ENCODE measurements around the gene AKAP13. TPM values are rescaled to one million over a fixed set of nuclear protein-coding genes. Genes with fewer than 3 reads are reported as not detected.

AKAP13 gene
- total RNA-seq, 2 donors from 2014 or later = 87.3 to 106 TPM

- H3K9ac ChIP-seq (ENCODE audit: low read depth in 2 of 2, low read length in 2 of 2) = peak overlapping the region; percentile 4 to 93
- H3K4me1 ChIP-seq = peaks cover 13% of the 10 kb centered on the region
These were observed 198.7 kb downstream of the AKAP13 start for GRCh38 chr15:85578941-85579701.

DNA sequence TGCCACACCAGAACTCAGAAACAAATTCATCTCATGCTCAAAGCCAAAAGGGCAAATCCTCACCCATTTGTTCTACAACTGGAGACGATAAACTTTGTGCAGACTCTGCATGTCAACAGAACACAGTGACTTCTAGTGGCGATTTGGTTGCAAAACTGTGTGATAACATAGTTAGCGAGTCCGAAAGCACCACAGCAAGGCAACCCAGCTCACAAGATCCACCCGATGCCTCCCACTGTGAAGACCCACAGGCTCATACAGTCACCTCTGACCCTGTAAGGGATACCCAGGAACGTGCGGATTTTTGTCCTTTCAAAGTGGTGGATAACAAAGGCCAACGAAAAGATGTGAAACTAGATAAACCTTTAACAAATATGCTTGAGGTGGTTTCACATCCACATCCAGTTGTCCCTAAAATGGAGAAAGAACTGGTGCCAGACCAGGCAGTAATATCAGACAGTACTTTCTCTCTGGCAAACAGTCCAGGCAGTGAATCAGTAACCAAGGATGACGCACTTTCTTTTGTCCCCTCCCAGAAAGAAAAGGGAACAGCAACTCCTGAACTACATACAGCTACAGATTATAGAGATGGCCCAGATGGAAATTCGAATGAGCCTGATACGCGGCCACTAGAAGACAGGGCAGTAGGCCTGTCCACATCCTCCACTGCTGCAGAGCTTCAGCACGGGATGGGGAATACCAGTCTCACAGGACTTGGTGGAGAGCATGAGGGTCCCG, 199.7 kb downstream of the AKAP13 start:
- intact Hi-C loops (cut with DNase I) = no loop called here
- DNase-seq = peak; percentile 79
- Histone ChIP-seq H3K4me3 (peak overlapping the region; percentile 22), H3K4me1 (peaks cover 13% of the 10 kb centered on the region), H3K9ac (ENCODE audit: low read depth in 2 of 2, low read length in 2 of 2) (peak overlapping the region; percentile 4 to 93), H3K27ac (peak overlapping the region; percentile 91), H3K9me3 (no peaks in the 10 kb centered on the region), H3K27me3 (no peaks in the 10 kb centered on the region), H3K36me3 (no peaks in the 10 kb centered on the region)
- TF ChIP-seq, protein P1, sequence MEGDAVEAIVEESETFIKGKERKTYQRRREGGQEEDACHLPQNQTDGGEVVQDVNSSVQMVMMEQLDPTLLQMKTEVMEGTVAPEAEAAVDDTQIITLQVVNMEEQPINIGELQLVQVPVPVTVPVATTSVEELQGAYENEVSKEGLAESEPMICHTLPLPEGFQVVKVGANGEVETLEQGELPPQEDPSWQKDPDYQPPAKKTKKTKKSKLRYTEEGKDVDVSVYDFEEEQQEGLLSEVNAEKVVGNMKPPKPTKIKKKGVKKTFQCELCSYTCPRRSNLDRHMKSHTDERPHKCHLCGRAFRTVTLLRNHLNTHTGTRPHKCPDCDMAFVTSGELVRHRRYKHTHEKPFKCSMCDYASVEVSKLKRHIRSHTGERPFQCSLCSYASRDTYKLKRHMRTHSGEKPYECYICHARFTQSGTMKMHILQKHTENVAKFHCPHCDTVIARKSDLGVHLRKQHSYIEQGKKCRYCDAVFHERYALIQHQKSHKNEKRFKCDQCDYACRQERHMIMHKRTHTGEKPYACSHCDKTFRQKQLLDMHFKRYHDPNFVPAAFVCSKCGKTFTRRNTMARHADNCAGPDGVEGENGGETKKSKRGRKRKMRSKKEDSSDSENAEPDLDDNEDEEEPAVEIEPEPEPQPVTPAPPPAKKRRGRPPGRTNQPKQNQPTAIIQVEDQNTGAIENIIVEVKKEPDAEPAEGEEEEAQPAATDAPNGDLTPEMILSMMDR (IDR thresholded peaks at IDR 0.05) = no peak

More at GRCh38 chr15:85578941-85579701, 198.7 kb downstream of the AKAP13 start:
- Histone ChIP-seq H3K36me3 (no peaks in the 10 kb centered on the region), H3K4me3 (peak overlapping the region; percentile 4), H3K9me3 (no peaks in the 10 kb centered on the region), H3K27ac (peak overlapping the region; percentile 91), H3K27me3 (no peaks in the 10 kb centered on the region)
- peak; percentile 82 for DNase-seq
- TF ChIP-seq, protein P1 (IDR thresholded peaks at IDR 0.05) = no peak
- intact Hi-C loops (cut with DNase I) = no loop called here

DNA sequence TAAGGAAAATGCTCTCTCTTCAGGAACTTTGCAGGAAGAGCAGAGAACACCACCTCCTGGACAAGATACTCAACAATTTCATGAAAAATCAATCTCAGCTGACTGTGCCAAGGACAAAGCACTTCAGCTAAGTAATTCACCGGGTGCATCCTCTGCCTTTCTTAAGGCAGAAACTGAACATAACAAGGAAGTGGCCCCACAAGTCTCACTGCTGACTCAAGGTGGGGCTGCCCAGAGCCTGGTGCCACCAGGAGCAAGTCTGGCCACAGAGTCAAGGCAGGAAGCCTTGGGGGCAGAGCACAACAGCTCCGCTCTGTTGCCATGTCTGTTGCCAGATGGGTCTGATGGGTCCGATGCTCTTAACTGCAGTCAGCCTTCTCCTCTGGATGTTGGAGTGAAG, 200.5 kb downstream of the AKAP13 start:
- Histone ChIP-seq H3K36me3 (no peaks in the 10 kb centered on the region), H3K9ac (ENCODE audit: low read depth in 2 of 2, low read length in 2 of 2) (peak overlapping the region; percentile 4 to 93)

DNA sequence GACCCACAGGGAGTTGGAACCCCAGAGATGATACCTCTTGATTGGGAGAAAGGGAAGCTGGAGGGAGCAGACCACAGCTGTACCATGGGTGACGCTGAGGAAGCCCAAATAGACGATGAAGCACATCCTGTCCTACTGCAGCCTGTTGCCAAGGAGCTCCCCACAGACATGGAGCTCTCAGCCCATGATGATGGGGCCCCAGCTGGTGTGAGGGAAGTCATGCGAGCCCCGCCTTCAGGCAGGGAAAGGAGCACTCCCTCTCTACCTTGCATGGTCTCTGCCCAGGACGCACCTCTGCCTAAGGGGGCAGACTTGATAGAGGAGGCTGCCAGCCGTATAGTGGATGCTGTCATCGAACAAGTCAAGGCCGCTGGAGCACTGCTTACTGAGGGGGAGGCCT, 201.1 kb downstream of the AKAP13 start:
- peak; percentile 55 for DNase-seq
- Histone ChIP-seq H3K36me3 (no peaks in the 10 kb centered on the region), H3K4me3 (peak overlapping the region; percentile 22), H3K9me3 (no peaks in the 10 kb centered on the region), H3K27me3 (no peaks in the 10 kb centered on the region), H3K4me1 (peaks cover 13% of the 10 kb centered on the region), H3K27ac (peak overlapping the region; percentile 91), H3K9ac (ENCODE audit: low read depth in 2 of 2, low read length in 2 of 2) (peak overlapping the region; percentile 4 to 93)
- intact Hi-C loops (cut with DNase I) = no loop called here
- TF ChIP-seq, protein P1 (IDR thresholded peaks at IDR 0.05) = no peak

More for the DNA sequence above, 200.5 kb downstream of the AKAP13 start:
- no peaks in the 10 kb centered on the region for H3K27me3 ChIP-seq
- intact Hi-C loops (cut with DNase I) = no loop called here
- no peaks in the 10 kb centered on the region for H3K9me3 ChIP-seq
- DNase-seq = peak; percentile 69
- H3K27ac ChIP-seq = peak overlapping the region; percentile 91
- TF ChIP-seq, protein P1 (IDR thresholded peaks at IDR 0.05) = no peak
- H3K4me1 ChIP-seq = peaks cover 13% of the 10 kb centered on the region
- peak overlapping the region; percentile 22 for H3K4me3 ChIP-seq

DNA sequence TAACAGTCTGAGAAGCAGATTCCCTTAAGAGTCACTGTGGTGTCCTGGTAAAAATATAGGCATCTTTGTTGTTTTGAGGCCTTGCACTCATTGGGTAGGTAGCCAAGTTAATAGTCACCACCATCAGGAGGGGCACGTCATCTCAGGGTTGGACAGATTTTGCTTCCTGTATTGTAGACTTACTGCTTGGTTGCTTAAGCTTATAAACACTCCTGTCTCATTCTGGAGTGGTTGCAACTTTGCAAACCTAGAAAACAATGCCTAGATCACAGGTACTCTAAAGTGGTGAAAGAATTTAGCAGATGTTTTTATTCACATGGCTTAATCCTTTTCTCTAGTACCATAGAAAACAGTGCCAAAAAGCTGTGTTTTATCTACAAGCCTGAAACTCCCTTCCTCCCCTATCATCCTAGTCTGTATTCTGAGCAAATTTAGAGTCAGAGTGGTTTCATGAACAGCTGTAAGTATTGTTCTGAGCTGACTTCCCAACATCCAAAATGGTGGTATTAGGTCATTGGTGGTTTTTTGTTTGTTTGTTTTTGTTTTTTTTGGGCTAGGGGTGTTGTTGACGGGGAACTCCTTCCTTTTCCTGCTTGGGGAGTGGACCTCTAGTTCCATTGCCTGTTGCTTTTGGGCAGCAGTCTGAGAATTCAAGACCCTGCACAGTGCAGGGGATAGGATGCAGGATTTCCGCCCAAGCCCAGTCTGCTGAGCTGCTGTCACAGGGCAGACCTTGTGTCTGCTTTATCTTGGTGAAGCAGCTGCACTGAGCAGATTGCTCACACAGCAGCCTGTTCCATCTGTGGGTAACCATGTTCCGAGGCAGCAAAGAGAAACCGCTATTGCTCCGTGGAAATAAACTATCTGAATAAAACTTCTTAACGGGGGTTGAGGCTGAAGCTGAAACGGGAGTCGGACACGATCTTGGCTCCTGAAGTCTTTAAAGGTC, 202.0 kb downstream of the AKAP13 start:
- H3K9me3 ChIP-seq = no peaks in the 10 kb centered on the region
- H3K27me3 ChIP-seq = no peaks in the 10 kb centered on the region
- H3K36me3 ChIP-seq = no peaks in the 10 kb centered on the region
- peak; percentile 68 for DNase-seq
- TF ChIP-seq, protein P1 (IDR thresholded peaks at IDR 0.05) = no peak
- peak overlapping the region; percentile 22 for H3K4me3 ChIP-seq
- peaks cover 13% of the 10 kb centered on the region for H3K4me1 ChIP-seq
- peak overlapping the region; percentile 19 to 93 for H3K9ac ChIP-seq (ENCODE audit: low read depth in 2 of 2, low read length in 2 of 2)
- H3K27ac ChIP-seq = peak overlapping the region; percentile 91
- intact Hi-C loops (cut with DNase I) = no loop called here
